Measurements from ENCODE around the gene C12orf56.

DNA sequence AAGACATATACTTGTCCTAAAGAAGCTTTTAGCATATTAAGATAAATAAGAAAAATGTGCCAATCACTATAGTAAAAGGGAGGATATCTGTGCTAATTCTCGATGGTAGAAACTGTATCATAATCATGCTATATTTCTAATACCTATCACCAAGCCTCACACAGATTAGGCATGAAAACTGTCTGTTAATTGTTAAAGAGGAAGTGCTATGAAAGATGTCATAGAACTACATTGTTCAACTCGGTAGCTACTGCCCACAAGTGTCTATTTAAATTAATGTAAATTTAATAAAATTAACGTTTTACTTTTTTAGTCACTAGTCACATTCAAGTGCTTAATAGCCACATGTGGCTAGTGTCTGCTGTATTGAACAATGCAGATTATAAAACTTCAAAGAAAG is 90.9 kb downstream of the C12orf56 start:
- TF ChIP-seq POLR2AphosphoS5 (IDR thresholded peaks at IDR 0.05) (no peak), POLR2A (IDR thresholded peaks at IDR 0.05) (no peak)
- TF ChIP-seq, protein P1, sequence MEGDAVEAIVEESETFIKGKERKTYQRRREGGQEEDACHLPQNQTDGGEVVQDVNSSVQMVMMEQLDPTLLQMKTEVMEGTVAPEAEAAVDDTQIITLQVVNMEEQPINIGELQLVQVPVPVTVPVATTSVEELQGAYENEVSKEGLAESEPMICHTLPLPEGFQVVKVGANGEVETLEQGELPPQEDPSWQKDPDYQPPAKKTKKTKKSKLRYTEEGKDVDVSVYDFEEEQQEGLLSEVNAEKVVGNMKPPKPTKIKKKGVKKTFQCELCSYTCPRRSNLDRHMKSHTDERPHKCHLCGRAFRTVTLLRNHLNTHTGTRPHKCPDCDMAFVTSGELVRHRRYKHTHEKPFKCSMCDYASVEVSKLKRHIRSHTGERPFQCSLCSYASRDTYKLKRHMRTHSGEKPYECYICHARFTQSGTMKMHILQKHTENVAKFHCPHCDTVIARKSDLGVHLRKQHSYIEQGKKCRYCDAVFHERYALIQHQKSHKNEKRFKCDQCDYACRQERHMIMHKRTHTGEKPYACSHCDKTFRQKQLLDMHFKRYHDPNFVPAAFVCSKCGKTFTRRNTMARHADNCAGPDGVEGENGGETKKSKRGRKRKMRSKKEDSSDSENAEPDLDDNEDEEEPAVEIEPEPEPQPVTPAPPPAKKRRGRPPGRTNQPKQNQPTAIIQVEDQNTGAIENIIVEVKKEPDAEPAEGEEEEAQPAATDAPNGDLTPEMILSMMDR (IDR thresholded peaks at IDR 0.05) = no peak

Data from sigmoid colon (tissue), 4 donors.